Endothelial cell of umbilical vein (primary cell): ENCODE results near the gene OR4D5. TPM values are rescaled to one million over a fixed set of nuclear protein-coding genes. Genes with fewer than 3 reads are reported as not detected.

Experiments
- BruUV-seq: library from RNA; stranded (reverse); fragments of 400-500 nt; replicated peaks from 2 replicates; lab custom pipeline; 2021; lab: Mats Ljungman, UMichigan
- CTCF ChIA-PET: fragments of 300-600, 350-600 bp; sonication (Branson Sonifier 250); formaldehyde crosslinking; loops from one replicate; lab custom pipeline; 2021; ENCODE audit warnings: antibody characterized with exemption, inconsistent platforms; lab: Charles Lee
- POLR2A ChIA-PET: fragments of 300-600, 350-600 bp; sonication (Branson Sonifier 250); formaldehyde crosslinking; loops from one replicate; lab custom pipeline; 2021; ENCODE audit warnings: antibody characterized with exemption, inconsistent platforms; lab: Charles Lee
- DNase-seq: peaks from one replicate; pipeline ENCODE4 v3.0.0-alpha.2; 2011; ENCODE audit warnings: low read depth, low spot score
- FAIRE-seq: peaks from 2 replicates; lab custom pipeline; 2011; peaks lifted over from hg19 to GRCh38; lab: Jason Lieb, UNC
- H2AFZ ChIP-seq: 2 replicates; pipeline ENCODE4 v1.6.0; 2012; ENCODE audit warnings: low read depth, low read length, control low read depth, inconsistent platforms
- H3K27ac ChIP-seq: 2 replicates; pipeline ENCODE4 v1.5.1; 2011; ENCODE audit warnings: low read depth, mild to moderate bottlenecking, control low read depth, low read length, moderate library complexity; ENCODE audit not compliant: insufficient read depth
- H3K27me3 ChIP-seq, 2 experiments: 2 replicates each; pipeline versions ENCODE4 v1.6.0 to v1.6.1; 2011; ENCODE audit warnings: low read length in 2 of 2, mixed read lengths in 1 of 2; ENCODE audit not compliant: control insufficient read depth in 2 of 2, insufficient read depth in 2 of 2
- H3K36me3 ChIP-seq, 2 experiments: 2 replicates in 1 of 2; 3 replicates in 1 of 2; pipeline ENCODE4 v1.5.1; 2011; ENCODE audit warnings: low read length in 2 of 2, mild to moderate bottlenecking in 1 of 2, moderate library complexity in 1 of 2; ENCODE audit not compliant: control insufficient read depth in 2 of 2, insufficient read depth in 2 of 2; ENCODE audit errors: extremely low read depth in 1 of 2
- H3K4me1 ChIP-seq: 3 replicates; pipeline ENCODE4 v1.5.1; 2011; ENCODE audit warnings: mild to moderate bottlenecking, low read length; ENCODE audit not compliant: control insufficient read depth, insufficient read depth; ENCODE audit errors: extremely low read depth
- H3K4me2 ChIP-seq: 2 replicates; pipeline ENCODE4 v1.6.1; 2011; ENCODE audit warnings: low read length, control low read depth, mixed read lengths; ENCODE audit not compliant: insufficient read depth
- H3K4me3 ChIP-seq, 3 experiments: fragments of 200-600 bp in 1 of 3; sonication (generic), shearing (Covaris generic) in 1 of 3; replicated peaks in 1 of 3; 2 replicates each; pipeline ENCODE4 v1.5.1; 2011 to 2016; ENCODE audit warnings: control low read depth in 3 of 3, low read length in 3 of 3, mild to moderate bottlenecking in 2 of 3, inconsistent platforms in 1 of 3, low read depth in 1 of 3, moderate library complexity in 1 of 3; ENCODE audit not compliant: insufficient read depth in 1 of 3
- H3K79me2 ChIP-seq: 2 replicates; pipeline ENCODE4 v1.6.0; 2012; ENCODE audit warnings: low read length, inconsistent platforms; ENCODE audit not compliant: control insufficient read depth, insufficient read depth
- H3K9ac ChIP-seq: replicated peaks from 2 replicates; pipeline ENCODE3; 2011; ENCODE audit warnings: low read length, control low read depth; ENCODE audit not compliant: insufficient read depth; ENCODE audit errors: extremely low read depth
- H3K9me1 ChIP-seq: replicated peaks from 3 replicates; pipeline ENCODE4 v1.6.0; 2011; ENCODE audit warnings: mild to moderate bottlenecking, low read length; ENCODE audit not compliant: control insufficient read depth, insufficient read depth; ENCODE audit errors: extremely low read depth
- H3K9me3 ChIP-seq: replicated peaks from 2 replicates; pipeline ENCODE4 v1.5.1; 2012; ENCODE audit warnings: low read length, inconsistent platforms; ENCODE audit not compliant: control insufficient read depth, insufficient read depth
- H4K20me1 ChIP-seq: replicated peaks from 2 replicates; pipeline ENCODE3; 2011; ENCODE audit warnings: mild to moderate bottlenecking, low read length; ENCODE audit not compliant: control insufficient read depth, insufficient read depth; ENCODE audit errors: extremely low read depth
- CTCF ChIP-seq, 2 donors: IDR thresholded peaks; 1 replicate in 1 of 2; 2 replicates in 1 of 2; pipeline ENCODE4 v1.5.1; 2011; ENCODE audit warnings: low read length in 2 of 2, mild to moderate bottlenecking in 2 of 2, moderate library complexity in 2 of 2, control low read depth in 1 of 2, inconsistent platforms in 1 of 2, low read depth in 1 of 2; ENCODE audit not compliant: insufficient read depth in 1 of 2; ENCODE audit errors: extremely low read depth in 1 of 2
- POLR2AphosphoS5 ChIP-seq: IDR thresholded peaks from 2 replicates; pipeline ENCODE4 v1.6.1; 2012; ENCODE audit warnings: low read depth, mild to moderate bottlenecking, control low read depth, low read length, moderate library complexity; ENCODE audit not compliant: insufficient read depth
- dilution Hi-C: fragments of 300-500 bp; cut with MboI; formaldehyde crosslinking; loops from one replicate; pipeline ENCODE4 v1.15.0; 2019; ENCODE audit warnings: low sequenced_read_pairs; ENCODE audit not compliant: extremely low pct_ligation_motif_present
- intact Hi-C: fragments of 100-400 bp; cut with micrococcal nuclease; formaldehyde crosslinking; loops from one replicate; pipeline ENCODE4 v1.10.0; 2022
- polyA plus RNA-seq, 4 experiments: library from polyadenylated mRNA; depleted of rRNA in 3 of 4; stranded (reverse) in 3 of 4; unstranded in 1 of 4; fragments of >200 nt; gene quantifications; 2 replicates each; pipeline versions ENCODE4 v1.2.1 to v1.2.3, GENCODE V29; 2011 to 2012; ENCODE audit warnings: missing spikeins in 1 of 4
- total RNA-seq: library from RNA; stranded (reverse); gene quantifications from 2 replicates; pipeline ENCODE4 v1.2.3, GENCODE V29; 2021

OR4D5 gene
- total and polyA plus RNA-seq, 2 donors (not counting 3 experiments of a cell fraction or from before 2014, with no cell fraction given) = not detected

GRCh38 chr11:123979311-123979710 is 39.9 kb downstream of the OR4D5 start:
- Histone ChIP-seq H3K4me2 (no peak overlapping the region), H3K9me1 (no peaks in the 10 kb centered on the region), H4K20me1 (no peaks in the 10 kb centered on the region), H2AFZ (no peak overlapping the region), H3K36me3 (no peaks in the 10 kb centered on the region), H3K9ac (no peak overlapping the region), H3K4me3 (no peak overlapping the region), H3K4me1 (peaks cover 10% of the 10 kb centered on the region), H3K79me2 (no peaks in the 10 kb centered on the region), H3K9me3 (no peaks in the 10 kb centered on the region), H3K27ac (no peak overlapping the region), H3K27me3 (no peaks in the 10 kb centered on the region)
- FAIRE-seq = no peak
- DNase-seq = no peak
- dilution Hi-C loops (no loop called here), intact Hi-C loops (no loop called here)
- TF ChIP-seq CTCF (IDR thresholded peaks at IDR 0.05; ENCODE audit: extremely low read depth in 1 of 2, insufficient read depth in 1 of 2, low read depth in 1 of 2, low read length in 2 of 2) (no peak), POLR2AphosphoS5 (no peak)
- ChIA-PET POLR2A (no interaction called here), CTCF (no interaction called here)
- BruUV-seq = no TSS peak

Other genes with a start within 250 kb of the OR4D5 start
- 12.3 and 13.1 TPM in 2 replicates for gene ZNF202, start 198.0 kb upstream of the OR4D5 start, total RNA-seq
- gene ZNF202, start 198.0 kb upstream of the OR4D5 start, polyA plus RNA-seq = 5.5 and 6.5 TPM in 2 replicates
- gene OR6X1, start 185.1 kb upstream of the OR4D5 start, total RNA-seq = not detected in 2 replicates
- gene OR6X1, start 185.1 kb upstream of the OR4D5 start, polyA plus RNA-seq = not detected in 2 replicates
- not detected in 2 replicates for gene OR6M1, start 133.3 kb upstream of the OR4D5 start, total RNA-seq
- gene OR6M1, start 133.3 kb upstream of the OR4D5 start, polyA plus RNA-seq = not detected in 2 replicates
- not detected in 2 replicates for gene TMEM225, start 53.9 kb upstream of the OR4D5 start, total RNA-seq
- not detected in 2 replicates for gene TMEM225, start 53.9 kb upstream of the OR4D5 start, polyA plus RNA-seq
- gene OR8D4, start 37.5 kb upstream of the OR4D5 start, total RNA-seq = not detected in 2 replicates
- gene OR8D4, start 37.5 kb upstream of the OR4D5 start, polyA plus RNA-seq = not detected in 2 replicates
- gene OR6T1, start 4.2 kb downstream of the OR4D5 start, total RNA-seq = not detected in 2 replicates
- gene OR6T1, start 4.2 kb downstream of the OR4D5 start, polyA plus RNA-seq = not detected in 2 replicates
- gene OR10S1, start 38.2 kb downstream of the OR4D5 start, total RNA-seq = not detected in 2 replicates
- not detected in 2 replicates for gene OR10S1, start 38.2 kb downstream of the OR4D5 start, polyA plus RNA-seq
- not detected in 2 replicates for gene OR10G6, start 55.5 kb downstream of the OR4D5 start, total RNA-seq
- gene OR10G6, start 55.5 kb downstream of the OR4D5 start, polyA plus RNA-seq = not detected in 2 replicates
- gene OR10G4, start 73.4 kb downstream of the OR4D5 start, total RNA-seq = not detected in 2 replicates
- gene OR10G4, start 73.4 kb downstream of the OR4D5 start, polyA plus RNA-seq = not detected in 2 replicates
- gene OR10G9, start 83.4 kb downstream of the OR4D5 start, total RNA-seq = not detected in 2 replicates
- gene OR10G9, start 83.4 kb downstream of the OR4D5 start, polyA plus RNA-seq = not detected in 2 replicates
- not detected in 2 replicates for gene OR10G8, start 87.2 kb downstream of the OR4D5 start, total RNA-seq
- gene OR10G8, start 87.2 kb downstream of the OR4D5 start, polyA plus RNA-seq = not detected in 2 replicates
- gene OR10G7, start 101.7 kb downstream of the OR4D5 start, total RNA-seq = not detected in 2 replicates
- not detected in 2 replicates for gene OR10G7, start 101.7 kb downstream of the OR4D5 start, polyA plus RNA-seq
- 11.6 and 14.3 TPM in 2 replicates for gene VWA5A, start 175.8 kb downstream of the OR4D5 start, total RNA-seq
- gene VWA5A, start 175.8 kb downstream of the OR4D5 start, polyA plus RNA-seq = 7.0 and 9.1 TPM in 2 replicates
- gene OR10D3, start 243.7 kb downstream of the OR4D5 start, total RNA-seq = not detected in 2 replicates
- gene OR10D3, start 243.7 kb downstream of the OR4D5 start, polyA plus RNA-seq = not detected in 2 replicates